GM18870 (cell line): ENCODE measurements around the gene NOXO1.

ENCODE experiments used
- ATAC-seq: cut with Tn5 transposase; IDR thresholded peaks from one replicate; pipeline ENCODE4 v1.9.1; 2021; ENCODE audit warnings: moderate library complexity; ENCODE audit not compliant: unreplicated experiment

NOXO1 gene, protein sequence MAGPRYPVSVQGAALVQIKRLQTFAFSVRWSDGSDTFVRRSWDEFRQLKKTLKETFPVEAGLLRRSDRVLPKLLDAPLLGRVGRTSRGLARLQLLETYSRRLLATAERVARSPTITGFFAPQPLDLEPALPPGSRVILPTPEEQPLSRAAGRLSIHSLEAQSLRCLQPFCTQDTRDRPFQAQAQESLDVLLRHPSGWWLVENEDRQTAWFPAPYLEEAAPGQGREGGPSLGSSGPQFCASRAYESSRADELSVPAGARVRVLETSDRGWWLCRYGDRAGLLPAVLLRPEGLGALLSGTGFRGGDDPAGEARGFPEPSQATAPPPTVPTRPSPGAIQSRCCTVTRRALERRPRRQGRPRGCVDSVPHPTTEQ

DNA sequence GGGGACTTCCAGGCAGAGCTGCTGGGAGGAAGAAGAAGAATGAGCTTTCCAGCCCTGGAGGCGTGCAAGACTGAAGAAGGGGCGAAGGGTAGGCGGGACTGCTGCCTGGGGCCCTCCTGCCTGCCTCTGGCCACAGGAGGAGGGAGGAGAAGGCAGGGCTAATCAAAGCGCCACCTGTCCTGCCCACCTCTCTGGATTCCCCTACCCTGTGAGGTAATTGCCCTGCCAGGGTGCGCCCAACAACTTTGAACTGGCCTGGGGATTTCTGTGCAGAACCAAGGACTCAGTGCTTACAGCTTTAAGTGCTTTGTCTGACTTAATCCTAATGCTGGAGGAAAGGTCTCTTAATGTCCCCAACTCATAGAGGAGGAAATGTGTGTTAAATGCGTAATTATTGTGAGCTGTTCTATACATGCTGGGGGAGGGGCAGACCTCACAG, at the start of gene NOXO1:
Gene NOXO1, minus strand, starts transcription at position 72 of the 439 bp plus-strand sequence. CDS start 290 bp downstream, outside the sequence.
- no peak for ATAC-seq

DNA sequence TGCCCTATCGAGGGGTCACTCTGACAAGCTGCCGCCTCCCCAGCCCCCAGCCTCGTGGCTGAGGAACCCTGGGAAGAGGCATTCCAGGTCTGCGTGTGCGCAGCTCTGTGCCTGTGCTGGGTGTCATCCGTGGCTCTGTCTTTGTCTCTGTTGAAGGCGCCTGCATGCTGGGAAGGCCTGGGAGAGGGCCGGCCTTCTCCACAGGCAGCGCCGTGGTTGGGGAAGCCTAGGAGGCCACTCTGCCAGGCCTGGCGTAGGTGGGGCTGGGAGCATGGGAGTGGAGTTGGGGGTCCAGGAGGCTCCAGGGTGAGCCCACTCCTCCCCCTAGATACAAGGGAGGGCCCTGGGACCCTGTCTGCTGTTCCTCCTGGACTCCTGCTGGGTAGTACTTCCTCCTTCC, 48.8 kb upstream of the NOXO1 start:
- no peak for ATAC-seq

DNA sequence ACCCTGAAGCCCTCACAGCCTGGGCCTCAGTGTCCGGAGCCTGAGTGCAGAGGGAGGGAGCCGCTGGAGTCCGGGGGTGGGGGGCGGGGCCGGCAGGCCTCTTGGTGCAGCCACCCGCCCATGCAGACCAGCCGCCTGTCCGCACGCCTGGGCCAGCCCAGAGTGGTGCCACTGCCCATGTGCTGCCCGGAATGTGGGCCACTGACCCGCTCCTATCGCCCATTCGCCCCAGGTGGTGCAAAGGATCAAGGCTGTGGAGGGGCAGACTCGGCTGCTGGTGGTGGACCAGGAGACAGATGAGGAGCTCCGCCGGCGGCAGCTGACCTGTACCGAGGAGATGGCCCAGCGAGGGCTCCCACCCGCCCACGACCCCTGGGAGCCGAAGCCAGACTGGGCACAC, 48.1 kb upstream of the NOXO1 start:
- no peak for ATAC-seq

DNA sequence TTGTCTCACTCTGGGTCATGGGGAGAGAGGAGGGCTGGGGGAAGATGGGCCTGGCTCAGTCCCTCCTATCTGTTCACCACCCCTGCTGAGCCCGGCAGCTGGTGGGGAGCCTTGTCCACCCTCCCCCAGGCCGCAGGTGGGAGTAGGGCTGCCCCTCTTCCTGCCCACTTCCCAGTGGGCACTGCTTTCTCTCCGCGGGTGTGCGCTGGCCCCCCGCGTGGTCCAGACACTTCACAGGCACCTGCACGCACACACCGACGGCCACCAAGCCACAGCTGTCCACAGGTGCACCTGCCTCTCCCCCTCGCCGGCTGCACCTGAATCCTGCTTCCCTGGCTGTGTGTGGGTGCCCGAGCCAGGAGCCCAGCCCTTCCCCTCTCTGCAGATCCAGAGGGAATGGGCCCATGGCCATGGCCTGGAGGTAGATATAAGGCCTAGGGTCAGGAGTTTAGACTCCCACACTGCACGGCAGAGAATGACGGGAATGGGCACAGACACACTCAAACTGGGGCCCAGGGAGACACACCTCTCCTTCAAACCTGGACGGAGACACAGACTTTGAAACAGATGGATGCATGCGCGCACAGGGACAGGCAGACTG, 47.5 kb upstream of the NOXO1 start:
- no peak for ATAC-seq

DNA sequence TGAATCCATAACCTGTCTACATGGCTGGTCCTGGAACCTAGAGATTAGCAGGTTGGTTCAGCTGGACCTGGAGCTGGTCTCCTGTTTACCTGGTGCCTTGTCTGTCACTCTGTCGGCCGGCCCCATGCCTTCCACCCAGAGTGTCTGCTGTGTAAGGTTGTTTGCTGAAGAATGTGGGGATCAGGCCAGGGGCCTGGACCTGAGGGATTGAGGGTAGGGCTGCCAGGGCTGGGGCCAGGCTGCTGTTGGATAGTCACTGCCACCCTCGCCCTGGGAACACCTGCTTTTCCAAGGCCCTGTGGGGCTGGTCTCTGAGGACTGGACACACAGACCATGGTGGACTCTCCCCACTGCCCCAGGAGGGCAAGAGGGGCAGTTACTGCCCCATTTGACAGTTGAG, 46.9 kb upstream of the NOXO1 start:
- ATAC-seq, result no peak

DNA sequence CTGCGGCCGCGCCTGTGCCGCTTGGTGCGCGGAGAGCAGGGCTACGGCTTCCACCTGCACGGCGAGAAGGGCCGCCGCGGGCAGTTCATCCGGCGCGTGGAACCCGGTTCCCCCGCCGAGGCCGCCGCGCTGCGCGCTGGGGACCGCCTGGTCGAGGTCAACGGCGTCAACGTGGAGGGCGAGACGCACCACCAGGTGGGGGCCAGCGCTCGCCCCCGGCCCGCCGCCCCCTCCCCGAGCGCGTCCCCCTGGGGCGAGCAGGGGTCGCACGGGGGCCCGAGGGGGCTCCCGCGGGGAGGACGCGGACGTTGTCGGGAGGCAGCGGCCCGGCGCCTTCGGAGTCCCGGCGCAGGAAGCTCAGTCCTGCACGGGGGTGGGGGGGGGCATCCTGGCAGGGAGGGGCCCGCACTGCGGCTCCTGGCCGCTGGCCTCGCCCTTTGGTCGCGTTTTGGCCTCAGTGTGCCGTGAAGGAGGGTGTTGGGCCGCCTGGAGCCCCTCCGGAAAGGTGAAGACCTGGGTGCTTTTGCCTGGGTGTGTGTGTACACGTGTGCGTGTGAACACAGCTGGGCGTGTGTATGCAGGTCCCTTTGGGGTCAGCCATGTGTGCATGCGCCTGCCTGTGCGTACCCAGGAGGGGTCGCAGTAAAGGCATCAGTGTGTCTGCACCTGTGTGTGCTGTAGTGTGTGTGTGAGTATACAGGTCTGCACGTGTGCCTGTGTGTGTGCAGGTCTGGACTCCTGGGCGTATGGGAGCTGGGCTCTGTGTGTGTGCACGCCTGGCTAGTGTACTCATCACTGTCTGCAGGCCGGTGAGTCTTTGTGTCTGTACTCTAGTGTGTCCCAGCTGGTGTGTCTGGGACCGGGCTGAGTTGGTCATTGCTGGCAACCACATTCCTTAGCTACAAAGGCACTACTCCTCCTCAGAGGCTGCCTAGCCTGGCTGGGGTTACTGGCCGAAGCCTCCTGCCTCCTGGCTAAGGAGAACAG, 46.0 kb upstream of the NOXO1 start:
- ATAC-seq, result no peak

DNA sequence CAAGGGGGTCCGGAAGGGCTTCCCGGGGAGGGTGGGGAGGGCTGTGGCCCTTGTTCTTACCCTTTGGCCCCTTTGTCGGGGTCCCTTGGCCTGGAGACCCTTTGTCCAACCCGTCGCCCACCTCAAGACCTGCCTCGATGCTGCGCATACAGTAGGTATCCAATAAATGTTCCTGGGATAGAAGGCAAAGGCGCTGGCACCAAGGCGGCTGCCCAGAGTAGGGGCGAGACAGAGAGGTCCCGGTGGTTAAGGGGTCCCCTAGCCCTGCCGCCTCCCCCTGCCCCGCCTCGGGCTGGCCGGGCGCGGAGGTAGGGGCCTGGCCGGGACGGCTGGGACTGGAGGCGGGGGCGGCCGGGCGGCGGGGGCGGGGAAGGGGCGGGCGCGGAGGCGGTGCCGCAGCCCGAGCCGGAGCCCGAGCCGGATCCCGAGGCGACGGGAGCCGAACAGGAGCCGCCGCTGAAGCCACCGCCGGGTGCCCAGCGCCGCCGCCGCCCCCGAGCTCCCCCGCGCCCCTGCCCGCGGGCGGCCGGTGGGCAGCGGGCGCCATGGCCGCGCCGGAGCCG, 45.3 kb upstream of the NOXO1 start, which contains the start of gene NHERF2:
Gene NHERF2, plus strand, starts transcription at position 442 of the 563 bp plus-strand sequence. Its CDS starts 104 bp downstream, at position 546.
- no peak for ATAC-seq

DNA sequence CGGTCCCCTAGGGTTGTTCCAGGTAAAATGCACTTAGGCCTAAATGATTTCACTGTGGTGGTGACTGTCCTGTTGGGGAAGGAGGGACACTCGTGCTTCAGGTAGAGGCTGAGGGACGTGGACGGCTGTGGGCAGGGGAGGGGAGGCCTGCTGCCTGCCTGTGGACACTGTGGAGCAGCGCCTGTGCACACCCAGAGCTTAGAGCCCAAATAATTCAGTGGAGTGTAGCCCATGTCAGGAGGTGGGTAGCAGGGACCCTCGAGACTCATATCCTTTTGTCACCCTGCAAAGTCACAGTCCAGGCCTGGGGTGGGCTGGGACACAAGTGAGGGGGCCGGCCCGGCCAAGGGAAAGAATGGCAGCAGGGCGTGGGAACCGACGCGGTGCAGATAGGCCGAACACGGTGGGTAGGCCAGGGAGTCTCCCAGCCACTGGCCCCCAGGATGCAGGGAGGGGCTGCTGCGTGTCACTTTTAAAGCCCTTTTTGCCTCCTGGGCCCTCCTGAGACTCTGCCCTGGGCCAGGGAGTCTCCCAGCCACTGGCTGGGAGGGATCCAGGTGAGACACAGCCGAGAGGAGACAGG, 44.7 kb upstream of the NOXO1 start:
- no peak for ATAC-seq

DNA sequence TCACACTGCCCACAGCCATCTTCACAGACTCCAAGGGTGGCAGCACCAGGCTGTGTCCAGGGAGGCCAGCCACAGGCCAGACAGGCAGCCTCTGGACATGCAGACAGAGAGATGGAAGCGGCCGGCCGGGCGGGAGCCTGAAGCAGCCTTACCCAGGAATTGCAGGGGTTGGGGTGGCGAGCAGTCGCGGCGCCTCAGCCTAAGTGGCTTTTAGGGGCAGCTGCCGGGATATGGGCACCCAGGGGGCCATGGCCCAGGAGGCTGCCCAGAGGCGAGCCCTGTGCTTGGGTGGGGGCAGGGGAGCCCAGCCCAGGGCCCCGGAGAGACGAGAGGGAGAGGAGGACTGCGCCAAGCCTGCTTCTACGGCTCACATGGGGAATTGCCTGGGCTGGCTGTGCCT, 44.0 kb upstream of the NOXO1 start:
- no peak for ATAC-seq

DNA sequence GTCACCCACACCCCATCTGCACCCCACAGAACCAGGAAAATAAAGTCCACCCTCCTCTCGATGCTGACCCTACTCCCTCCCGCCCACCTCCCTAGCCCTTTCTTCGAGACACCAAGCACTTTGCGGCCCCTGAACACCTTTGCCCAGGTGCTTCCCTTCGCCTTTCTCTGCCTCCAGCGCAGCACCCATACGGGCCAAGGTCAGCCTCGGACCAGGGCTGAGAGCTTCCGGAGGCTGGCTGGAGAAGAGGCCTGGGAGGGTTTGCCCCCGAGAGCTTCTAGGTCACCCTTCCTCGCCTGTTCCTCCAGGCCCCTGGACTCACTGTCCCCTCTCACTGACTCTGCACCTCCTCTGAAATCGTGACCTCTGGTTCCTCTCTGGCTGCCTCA, 42.8 kb upstream of the NOXO1 start:
- ATAC-seq, result no peak

DNA sequence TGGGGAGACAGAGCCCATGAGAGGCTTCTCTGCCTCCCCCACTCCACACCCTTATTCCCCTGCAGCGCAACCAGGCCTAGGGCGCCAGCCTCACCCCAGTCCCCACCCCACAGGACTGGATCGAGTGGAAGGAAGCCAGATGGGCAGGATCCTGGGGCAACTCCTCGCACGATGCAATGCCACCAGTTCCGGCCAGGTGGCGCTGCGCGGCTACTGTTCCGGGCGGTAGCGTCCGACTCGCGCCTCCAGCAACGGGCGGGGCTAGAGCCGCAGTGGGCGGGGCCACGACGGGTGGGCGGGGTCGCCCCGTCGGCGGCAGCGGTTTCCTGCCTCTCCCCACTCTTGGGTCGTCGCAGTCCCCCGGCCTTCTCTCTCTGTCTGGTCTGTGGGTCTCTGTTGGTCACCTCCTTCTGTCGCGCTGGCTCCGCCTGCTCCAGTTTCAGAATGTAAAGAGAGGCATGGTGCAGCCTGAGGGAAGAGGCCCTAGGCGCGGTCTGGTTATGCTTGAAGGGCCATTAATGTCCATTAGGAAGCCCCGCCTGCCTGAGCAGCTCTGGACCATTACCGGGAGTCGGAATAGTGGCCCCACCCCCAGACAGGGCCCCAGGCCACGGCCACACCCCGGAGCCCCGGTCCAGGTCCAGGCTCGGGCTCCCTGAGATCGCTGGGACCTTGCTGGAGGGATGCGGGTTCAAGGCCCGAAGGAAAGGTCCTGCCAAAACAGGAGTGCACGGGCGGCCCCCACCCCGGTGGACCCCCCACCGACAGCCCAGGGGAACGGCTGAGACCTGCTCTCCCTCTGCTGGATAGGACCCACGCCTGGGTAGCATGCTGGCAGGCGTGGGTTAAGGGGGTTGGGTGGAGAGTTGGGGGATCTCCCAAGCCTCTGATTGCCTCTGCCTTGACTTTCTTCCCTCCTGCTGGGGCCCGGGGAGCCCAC, 42.1 kb upstream of the NOXO1 start:
- peak; percentile 50 for ATAC-seq

DNA sequence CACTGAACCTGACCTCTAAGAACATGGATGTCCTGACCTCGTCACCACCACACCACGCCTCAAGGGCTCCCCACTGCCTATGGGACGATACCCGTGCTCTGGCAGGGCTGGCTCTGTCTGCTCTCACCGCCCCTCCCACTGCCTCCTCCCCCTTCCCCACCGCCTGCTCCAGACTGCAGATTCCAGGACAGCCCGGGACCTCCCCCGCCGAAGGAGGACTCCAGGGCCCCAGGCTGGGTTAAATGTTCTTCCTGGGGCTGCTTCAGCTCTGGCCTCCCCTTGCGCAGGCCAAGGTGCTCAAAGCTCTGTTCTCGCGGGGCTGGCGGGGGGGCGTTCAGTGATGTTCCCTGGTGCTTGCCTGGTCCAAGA, 41.4 kb upstream of the NOXO1 start:
- ATAC-seq, result no peak

DNA sequence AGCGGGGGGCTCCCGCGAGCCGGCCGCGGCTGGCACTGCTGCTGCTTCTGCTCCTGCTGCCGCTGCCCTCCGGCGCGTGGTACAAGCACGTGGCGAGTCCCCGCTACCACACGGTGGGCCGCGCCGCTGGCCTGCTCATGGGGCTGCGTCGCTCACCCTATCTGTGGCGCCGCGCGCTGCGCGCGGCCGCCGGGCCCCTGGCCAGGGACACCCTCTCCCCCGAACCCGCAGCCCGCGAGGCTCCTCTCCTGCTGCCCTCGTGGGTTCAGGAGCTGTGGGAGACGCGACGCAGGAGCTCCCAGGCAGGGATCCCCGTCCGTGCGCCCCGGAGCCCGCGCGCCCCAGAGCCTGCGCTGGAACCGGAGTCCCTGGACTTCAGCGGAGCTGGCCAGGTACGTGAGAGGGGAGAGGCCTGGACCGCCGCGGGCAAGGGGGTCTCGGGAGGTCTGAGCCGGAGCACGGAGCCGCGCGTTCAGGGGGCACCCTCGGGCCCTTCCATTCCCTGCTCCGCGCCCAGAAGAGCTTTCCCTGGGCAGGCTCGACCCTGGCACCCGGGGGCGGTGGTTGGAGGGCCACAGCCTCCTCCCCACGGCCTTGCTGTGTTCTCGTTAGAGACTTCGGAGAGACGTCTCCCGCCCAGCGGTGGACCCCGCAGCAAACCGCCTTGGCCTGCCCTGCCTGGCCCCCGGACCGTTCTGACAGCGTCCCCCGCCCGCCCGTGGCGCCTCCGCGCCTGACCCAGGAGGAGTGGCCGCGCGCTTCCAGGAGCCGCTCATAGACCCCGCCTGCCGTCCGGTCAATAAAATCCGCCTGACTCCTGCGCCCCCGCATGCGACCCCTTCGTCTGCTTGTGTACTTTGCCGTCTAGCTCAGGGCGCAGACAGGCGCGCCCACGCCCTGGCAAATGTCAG, 38.9 kb upstream of the NOXO1 start:
- ATAC-seq, result no peak

DNA sequence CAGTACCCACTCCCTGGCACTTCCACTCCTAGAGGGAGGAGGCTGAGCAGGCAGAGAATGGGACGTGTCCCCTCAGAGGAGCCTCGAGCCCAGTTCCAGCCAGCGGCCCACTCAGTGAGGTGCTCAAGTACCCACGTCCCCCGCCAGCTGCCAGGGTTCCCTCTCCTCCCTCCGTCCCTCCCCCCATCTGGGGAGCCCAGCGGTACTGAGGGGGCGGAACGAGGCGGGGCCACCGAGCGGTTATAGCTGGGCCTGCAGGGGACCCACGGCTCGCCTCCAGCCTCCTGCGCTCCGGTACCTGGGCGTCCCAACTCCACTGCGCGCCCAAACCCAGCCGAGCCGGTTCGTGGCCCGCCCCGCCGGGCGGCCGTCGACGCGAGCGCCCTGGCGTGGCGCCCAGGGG, 38.2 kb upstream of the NOXO1 start, which contains the start of gene NPW:
Gene NPW, plus strand, starts transcription at position 268 of the 403 bp plus-strand sequence.
- ATAC-seq, result no peak

DNA sequence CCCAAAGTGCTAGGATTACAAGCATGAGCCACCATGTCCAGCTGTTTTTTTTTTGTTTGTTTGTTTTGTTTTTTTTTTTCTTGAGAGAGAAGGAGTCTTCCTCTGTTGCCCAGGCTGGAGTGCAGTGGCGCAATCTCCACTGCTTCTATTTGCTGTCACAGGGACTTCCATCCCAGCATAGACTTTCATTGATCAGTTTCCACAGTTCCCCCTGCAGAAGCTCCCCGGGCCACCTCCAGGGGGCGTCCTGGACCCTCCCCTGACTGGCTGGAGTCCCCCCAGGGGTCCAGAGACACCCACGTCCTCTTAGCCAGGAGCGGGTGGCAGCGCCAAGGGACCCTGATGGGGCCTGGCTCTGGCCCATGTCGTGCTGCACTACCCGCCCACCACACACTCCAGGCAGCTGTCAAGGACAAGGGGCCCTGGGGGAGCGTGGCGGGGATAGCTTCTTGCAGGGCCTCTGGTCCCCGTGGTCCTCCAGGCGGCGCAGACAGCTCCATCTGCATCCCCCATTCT, 35.2 kb upstream of the NOXO1 start:
- no peak for ATAC-seq

DNA sequence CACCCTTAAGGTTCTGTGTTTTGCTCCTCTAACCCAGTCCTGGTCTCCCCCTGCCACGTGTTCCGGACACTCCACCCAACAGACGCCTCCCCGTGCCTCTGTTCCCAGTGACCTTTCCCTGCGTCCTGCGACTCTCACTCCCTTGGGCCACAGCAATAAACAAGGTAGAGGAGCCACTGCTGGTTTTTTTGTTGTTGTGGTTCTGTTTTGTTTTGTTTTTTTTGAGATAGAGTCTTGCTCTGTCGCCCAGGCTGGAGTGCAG, 34.6 kb upstream of the NOXO1 start:
- no peak for ATAC-seq

DNA sequence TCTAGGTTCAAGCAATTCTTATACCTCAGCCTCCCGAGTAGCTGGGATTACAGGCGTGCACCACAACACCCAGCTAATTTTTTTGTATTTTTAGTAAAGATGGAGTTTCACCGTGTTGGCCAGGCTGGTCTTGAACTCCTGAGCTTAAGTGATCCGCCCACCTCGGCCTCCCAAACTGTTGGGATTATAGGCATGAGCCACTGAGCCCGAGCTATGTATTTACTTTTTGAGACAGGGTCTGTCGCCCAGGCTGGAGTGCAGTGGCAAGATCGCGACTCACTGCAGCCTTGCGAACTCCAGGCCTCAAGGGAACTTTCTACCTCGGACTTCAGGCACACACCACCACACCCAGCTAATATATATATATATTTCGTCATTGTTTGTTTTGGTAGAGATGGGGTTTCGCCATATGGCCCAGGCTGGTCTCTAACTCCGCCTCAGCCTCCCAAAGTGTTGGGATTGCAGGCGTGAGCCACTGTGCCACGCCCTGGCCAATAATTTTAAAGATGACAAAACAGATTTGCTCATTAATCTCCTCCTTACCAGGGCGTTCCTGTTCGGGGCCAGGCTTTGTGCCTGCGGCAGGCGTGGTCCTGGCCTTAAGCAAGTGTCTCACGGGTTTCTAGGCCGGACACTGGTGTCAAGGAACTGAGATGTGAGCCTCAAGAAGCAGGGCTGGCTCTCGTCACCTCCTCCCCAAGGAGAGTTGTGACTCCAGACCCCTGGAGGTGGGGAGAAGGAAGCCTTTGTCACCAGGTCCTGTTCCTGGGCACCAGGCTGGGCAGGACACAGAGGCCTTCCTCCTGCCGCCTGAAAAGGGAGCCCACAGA, 34.1 kb upstream of the NOXO1 start:
- no peak for ATAC-seq

DNA sequence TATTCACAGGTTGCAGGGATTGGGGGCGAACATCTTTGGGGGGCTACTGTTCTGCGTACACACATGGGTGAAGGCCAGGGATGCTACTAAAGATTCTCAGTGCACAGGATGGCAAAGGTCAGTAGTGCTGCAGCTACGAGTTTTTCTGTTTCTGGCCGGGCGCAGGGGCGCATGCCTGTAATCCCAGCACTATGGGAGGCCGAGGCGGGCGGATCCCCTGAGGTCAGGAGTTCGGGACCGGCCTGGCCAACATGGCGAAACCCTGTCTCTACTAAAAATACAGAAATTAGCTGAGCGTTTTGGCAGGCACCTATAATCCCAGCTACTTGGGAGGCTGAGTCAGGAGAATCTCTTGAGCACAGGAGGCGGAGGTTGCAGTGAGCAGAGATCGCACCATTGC, 32.3 kb upstream of the NOXO1 start:
- ATAC-seq, result no peak
